GM19452 (cell line): ENCODE results near the gene SPOPL.

Experiments used
- ATAC-seq: cut with Tn5 transposase; IDR thresholded peaks from one replicate; pipeline ENCODE4 v1.9.1; 2021; ENCODE audit not compliant: unreplicated experiment

Gene SPOPL

GRCh38 chr2:138600732-138601457 lies 99.3 kb downstream of the SPOPL start:
- no peak for ATAC-seq

- ATAC-seq = no peak
These were observed 100.0 kb downstream of the SPOPL start for GRCh38 chr2:138601458-138602165.

- no peak for ATAC-seq
These were observed 100.5 kb downstream of the SPOPL start for GRCh38 chr2:138602166-138602460.

- no peak for ATAC-seq
These were observed 106.2 kb downstream of the SPOPL start for GRCh38 chr2:138607746-138608145.

GRCh38 chr2:138609446-138609845 lies 107.9 kb downstream of the SPOPL start:
- no peak for ATAC-seq

GRCh38 chr2:138610201-138610953 lies 108.8 kb downstream of the SPOPL start:
- no peak for ATAC-seq

GRCh38 chr2:138615257-138615656 lies 113.7 kb downstream of the SPOPL start:
- no peak for ATAC-seq

GRCh38 chr2:138617026-138617425 lies 115.5 kb downstream of the SPOPL start:
- ATAC-seq = no peak

GRCh38 chr2:138618971-138619370 lies 117.4 kb downstream of the SPOPL start:
- no peak for ATAC-seq

GRCh38 chr2:138620431-138620830 lies 118.9 kb downstream of the SPOPL start:
- ATAC-seq = no peak

- ATAC-seq = no peak
These were observed 119.6 kb downstream of the SPOPL start for GRCh38 chr2:138621139-138621538.

- ATAC-seq = no peak
These were observed 121.0 kb downstream of the SPOPL start for GRCh38 chr2:138622613-138623012.
